K562 (cell line): ENCODE results near the gene RNF2. TPM values are rescaled to one million over a fixed set of nuclear protein-coding genes. Genes with fewer than 3 reads are reported as not detected.

Source experiments
- ARID1B ChIP-seq: fragments of 450-650 bp; IDR thresholded peaks from 2 replicates; pipeline ENCODE4 v1.6.1; 2016; ENCODE audit warnings: antibody characterized with exemption, mild to moderate bottlenecking, inconsistent platforms
- HDAC8 ChIP-seq: fragments of 450-650 bp; IDR thresholded peaks from 2 replicates; pipeline ENCODE4 v1.6.1; 2016; ENCODE audit warnings: mild to moderate bottlenecking, missing genetic modification characterization, moderate library complexity, missing compliant biosample characterization
- ILF3 ChIP-seq: fragments of 450-650 bp; IDR thresholded peaks from 2 replicates; pipeline ENCODE4 v1.6.1; 2018; ENCODE audit warnings: antibody characterized with exemption, mild to moderate bottlenecking, moderate library complexity, borderline replicate concordance
- KLF13 ChIP-seq: fragments of 450-650 bp; IDR thresholded peaks from 2 replicates; pipeline ENCODE4 v1.6.1; 2016; ENCODE audit warnings: missing genetic modification characterization, low read depth, mild to moderate bottlenecking, missing compliant biosample characterization, moderate library complexity, borderline replicate concordance
- L3MBTL2 ChIP-seq: fragments of 450-650 bp; IDR thresholded peaks from 2 replicates; pipeline ENCODE4 v1.6.1; 2016; ENCODE audit warnings: mild to moderate bottlenecking, moderate library complexity
- LCOR ChIP-seq: sonication (generic); formaldehyde crosslinking; IDR thresholded peaks from 2 replicates; pipeline ENCODE4 v1.8.0; 2022; ENCODE audit warnings: mild to moderate bottlenecking, missing genetic modification reagents
- MCM5 ChIP-seq: fragments of 450-650 bp; IDR thresholded peaks from 2 replicates; pipeline ENCODE4 v1.6.1; 2016; ENCODE audit warnings: low read depth
- NCOA1 ChIP-seq: fragments of 450-650 bp; IDR thresholded peaks from 2 replicates; pipeline ENCODE4 v1.6.1; 2016; ENCODE audit warnings: low read depth
- NR2C2 ChIP-seq, 2 experiments: fragments of 200-800 bp in 1 of 2; sonication (Bioruptor generic) in 1 of 2; sonication (generic) in 1 of 2; formaldehyde crosslinking in 1 of 2; IDR thresholded peaks; 2 replicates each; pipeline versions ENCODE4 v1.6.1 to v1.8.0; 2016 to 2022; ENCODE audit warnings: mild to moderate bottlenecking in 1 of 2, missing compliant biosample characterization in 1 of 2, missing genetic modification characterization in 1 of 2, missing genetic modification reagents in 1 of 2
- POLR2H ChIP-seq: IDR thresholded peaks from 2 replicates; pipeline ENCODE4 v1.6.1; 2016; ENCODE audit warnings: missing genetic modification characterization, low read depth, mild to moderate bottlenecking, control low read depth, missing compliant biosample characterization, moderate library complexity
- RCOR1 ChIP-seq, 2 experiments: IDR thresholded peaks; 2 replicates each; pipeline ENCODE4 v1.6.1; 2012; ENCODE audit warnings: low read depth in 2 of 2, low read length in 2 of 2, borderline replicate concordance in 1 of 2, improper control_type of control experiment in 1 of 2
- SP2 ChIP-seq: IDR thresholded peaks from 2 replicates; pipeline ENCODE4 v1.6.1; 2011; ENCODE audit warnings: mild to moderate bottlenecking, low read depth, low read length, moderate library complexity; ENCODE audit not compliant: poor library complexity, severe bottlenecking; ENCODE audit errors: extremely low read depth
- TAF15 ChIP-seq: fragments of 200-400 bp; formaldehyde crosslinking; IDR thresholded peaks from 2 replicates; pipeline ENCODE4 v1.6.1; 2017; ENCODE audit warnings: mild to moderate bottlenecking, low read depth, low read length, moderate library complexity
- UBTF ChIP-seq, 2 experiments: IDR thresholded peaks; 2 replicates each; pipeline ENCODE4 v1.6.1; 2012; ENCODE audit warnings: improper control_type of control experiment in 2 of 2, low read depth in 2 of 2, low read length in 2 of 2, borderline replicate concordance in 1 of 2
- USF1 ChIP-seq: sonication (generic); formaldehyde crosslinking; IDR thresholded peaks from 2 replicates; pipeline ENCODE4 v1.9.0; 2022; ENCODE audit warnings: mild to moderate bottlenecking, missing genetic modification reagents
- ZNF445 ChIP-seq: fragments of 250-450 bp; sonication (Bioruptor Pico); IDR thresholded peaks from 2 replicates; pipeline ENCODE4 v1.4.0; 2020; ENCODE audit warnings: low read depth, mild to moderate bottlenecking, moderate library complexity
- ZNF551 ChIP-seq: fragments of 250-450 bp; sonication (Bioruptor Pico); IDR thresholded peaks from 2 replicates; pipeline ENCODE4 v1.5.0; 2021; ENCODE audit warnings: mild to moderate bottlenecking, moderate library complexity
- ZNF77 ChIP-seq: fragments of 250-450 bp; sonication (Bioruptor Pico); IDR thresholded peaks from 2 replicates; pipeline ENCODE4 v1.5.0; 2020
- ZNF780A ChIP-seq: fragments of 250-450 bp; sonication (Bioruptor Pico); IDR thresholded peaks from 2 replicates; pipeline ENCODE4 v1.5.0; 2021; ENCODE audit warnings: mild to moderate bottlenecking
- polyA plus RNA-seq, 8 experiments: library from polyadenylated mRNA; depleted of rRNA in 4 of 8; stranded (reverse) in 5 of 8; unstranded in 3 of 8; fragments of >200 nt; fragmentation: Nextera tagmentation in 2 of 8; fragmentation: Illumina TruSeq in 1 of 8; extraction: Ambion mirVana in 2 of 8; extraction: Trizol in 1 of 8; gene quantifications; 2 replicates each; pipeline versions ENCODE4 v1.2.1 to v1.2.3, GENCODE V29; 2011 to 2014; ENCODE audit warnings: inconsistent platforms in 1 of 8, missing spikeins in 1 of 8
- total RNA-seq, 7 experiments: library from RNA; depleted of rRNA in 6 of 7; stranded (reverse); fragments of >200 nt in 6 of 7; fragmentation: Illumina TruSeq in 2 of 7; extraction: Trizol in 2 of 7; gene quantifications; 2 replicates each; pipeline versions ENCODE4 v1.2.1 to v1.2.3, GENCODE V29; 2011 to 2021; ENCODE audit warnings: low replicate concordance in 1 of 7
- TF ChIP-seq, protein P1 (sequence below): IDR thresholded peaks from 2 replicates; pipeline ENCODE4 v1.6.1; 2011; ENCODE audit not compliant: insufficient read length; ENCODE audit errors: extremely low read depth
- TF ChIP-seq, protein P2 (sequence below): fragments of 200-800 bp; sonication (Bioruptor generic); IDR thresholded peaks from 2 replicates; pipeline ENCODE4 v1.6.1; 2017; ENCODE audit warnings: missing genetic modification characterization, missing compliant biosample characterization
- TF ChIP-seq, protein P3 (sequence below), 2 experiments: fragments of 250-450 bp in 1 of 2; fragments of 450-650 bp in 1 of 2; sonication (Bioruptor Pico) in 1 of 2; IDR thresholded peaks; 2 replicates each; pipeline versions ENCODE4 v1.6.1 to v1.8.0; 2016 to 2021; ENCODE audit warnings: mild to moderate bottlenecking in 2 of 2, moderate library complexity in 2 of 2, missing compliant biosample characterization in 1 of 2, missing genetic modification characterization in 1 of 2

The RNF2 gene
- total and polyA plus RNA-seq, 9 of the 15 experiments (the other 6 are each of a cell fraction or from before 2014, with no cell fraction given): 7.1 to 66.5 (median 32.9) TPM

DNA sequence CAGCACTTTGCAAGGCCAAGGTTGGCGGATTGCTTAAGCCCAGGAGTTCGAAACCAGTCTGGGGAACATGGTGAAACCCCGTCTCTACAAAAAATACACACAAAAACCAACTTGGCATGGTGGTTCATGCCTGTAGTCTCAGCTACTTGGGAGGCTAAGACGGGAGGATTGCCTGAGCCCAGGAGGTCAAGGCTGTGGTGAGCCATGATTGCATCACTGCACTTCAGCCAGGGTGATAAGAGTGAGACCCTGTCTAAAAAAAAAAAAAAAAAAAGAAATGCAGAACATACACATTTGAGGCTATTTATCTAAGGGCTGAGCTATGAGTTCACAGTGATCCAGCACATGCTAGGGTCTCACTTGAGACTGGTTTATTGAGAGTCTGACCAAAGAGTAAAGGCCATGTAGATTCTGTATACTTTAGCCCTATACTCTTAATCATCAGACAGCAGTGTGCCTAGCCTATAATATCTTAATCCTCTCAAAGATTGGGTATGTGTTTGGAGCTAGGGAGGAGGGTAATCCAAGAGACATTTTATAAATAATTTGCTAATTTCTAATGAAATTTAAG lies 23.9 kb downstream of the RNF2 start (continued):
- TF ChIP-seq ZNF445 (CRISPR knock-in tag): no peak
- TF ChIP-seq ZNF780A (CRISPR knock-in tag): no peak
- TF ChIP-seq MCM5: no peak
- TF ChIP-seq, protein P1, sequence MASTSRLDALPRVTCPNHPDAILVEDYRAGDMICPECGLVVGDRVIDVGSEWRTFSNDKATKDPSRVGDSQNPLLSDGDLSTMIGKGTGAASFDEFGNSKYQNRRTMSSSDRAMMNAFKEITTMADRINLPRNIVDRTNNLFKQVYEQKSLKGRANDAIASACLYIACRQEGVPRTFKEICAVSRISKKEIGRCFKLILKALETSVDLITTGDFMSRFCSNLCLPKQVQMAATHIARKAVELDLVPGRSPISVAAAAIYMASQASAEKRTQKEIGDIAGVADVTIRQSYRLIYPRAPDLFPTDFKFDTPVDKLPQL: no peak
- TF ChIP-seq, protein P2, sequence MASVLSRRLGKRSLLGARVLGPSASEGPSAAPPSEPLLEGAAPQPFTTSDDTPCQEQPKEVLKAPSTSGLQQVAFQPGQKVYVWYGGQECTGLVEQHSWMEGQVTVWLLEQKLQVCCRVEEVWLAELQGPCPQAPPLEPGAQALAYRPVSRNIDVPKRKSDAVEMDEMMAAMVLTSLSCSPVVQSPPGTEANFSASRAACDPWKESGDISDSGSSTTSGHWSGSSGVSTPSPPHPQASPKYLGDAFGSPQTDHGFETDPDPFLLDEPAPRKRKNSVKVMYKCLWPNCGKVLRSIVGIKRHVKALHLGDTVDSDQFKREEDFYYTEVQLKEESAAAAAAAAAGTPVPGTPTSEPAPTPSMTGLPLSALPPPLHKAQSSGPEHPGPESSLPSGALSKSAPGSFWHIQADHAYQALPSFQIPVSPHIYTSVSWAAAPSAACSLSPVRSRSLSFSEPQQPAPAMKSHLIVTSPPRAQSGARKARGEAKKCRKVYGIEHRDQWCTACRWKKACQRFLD: no peak
- TF ChIP-seq HDAC8 (tag): no peak
- TF ChIP-seq LCOR (CRISPR knock-in tag): no peak
- no peak for TF ChIP-seq KLF13
- no peak for TF ChIP-seq ZNF77 (CRISPR knock-in tag)
- TF ChIP-seq TAF15: no peak
- no peak for TF ChIP-seq ZNF551 (CRISPR knock-in tag)
- TF ChIP-seq NR2C2 (CRISPR knock-in tag; IDR thresholded peaks at IDR 0.05): no peak
- TF ChIP-seq NR2C2 (tag; IDR thresholded peaks at IDR 0.05): no peak
- TF ChIP-seq POLR2H: no peak
- no peak for TF ChIP-seq USF1 (CRISPR knock-in tag)
- peak in 1 of 2 experiments; percentile 74; a peak in 2 of 4 replicates for TF ChIP-seq RCOR1 (IDR thresholded peaks at IDR 0.05; ENCODE audit: borderline replicate concordance in 1 of 2, low read depth in 2 of 2, low read length in 2 of 2)
- TF ChIP-seq SP2: no peak
- TF ChIP-seq L3MBTL2: no peak
- TF ChIP-seq, protein P3, sequence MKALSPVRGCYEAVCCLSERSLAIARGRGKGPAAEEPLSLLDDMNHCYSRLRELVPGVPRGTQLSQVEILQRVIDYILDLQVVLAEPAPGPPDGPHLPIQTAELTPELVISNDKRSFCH (CRISPR knock-in tag; IDR thresholded peaks at IDR 0.05): no peak
- TF ChIP-seq, protein P3 (tag; IDR thresholded peaks at IDR 0.05): no peak
- no peak for TF ChIP-seq NCOA1
- no peak for TF ChIP-seq UBTF (IDR thresholded peaks at IDR 0.05; ENCODE audit: borderline replicate concordance in 1 of 2, low read depth in 2 of 2, low read length in 2 of 2)
- no peak for TF ChIP-seq ILF3
- peak; percentile 13; the same call in 1 of the 2 replicates for TF ChIP-seq ARID1B
